HG03108 (cell line): ENCODE data around the gene SDK2.
A peak's percentile ranks its signal among the peaks of the same experiment; 100 is the strongest.
"Not testable (repeated sequence)": the region's sequence is repeated elsewhere in the genome, so short reads cannot be mapped to it uniquely, and the experiment has no call there.

ENCODE experiments used
- ATAC-seq: cut with Tn5 transposase; IDR thresholded peaks from one replicate; pipeline ENCODE4 v1.9.1; 2021; ENCODE audit warnings: moderate library complexity; ENCODE audit not compliant: unreplicated experiment

Gene SDK2

DNA sequence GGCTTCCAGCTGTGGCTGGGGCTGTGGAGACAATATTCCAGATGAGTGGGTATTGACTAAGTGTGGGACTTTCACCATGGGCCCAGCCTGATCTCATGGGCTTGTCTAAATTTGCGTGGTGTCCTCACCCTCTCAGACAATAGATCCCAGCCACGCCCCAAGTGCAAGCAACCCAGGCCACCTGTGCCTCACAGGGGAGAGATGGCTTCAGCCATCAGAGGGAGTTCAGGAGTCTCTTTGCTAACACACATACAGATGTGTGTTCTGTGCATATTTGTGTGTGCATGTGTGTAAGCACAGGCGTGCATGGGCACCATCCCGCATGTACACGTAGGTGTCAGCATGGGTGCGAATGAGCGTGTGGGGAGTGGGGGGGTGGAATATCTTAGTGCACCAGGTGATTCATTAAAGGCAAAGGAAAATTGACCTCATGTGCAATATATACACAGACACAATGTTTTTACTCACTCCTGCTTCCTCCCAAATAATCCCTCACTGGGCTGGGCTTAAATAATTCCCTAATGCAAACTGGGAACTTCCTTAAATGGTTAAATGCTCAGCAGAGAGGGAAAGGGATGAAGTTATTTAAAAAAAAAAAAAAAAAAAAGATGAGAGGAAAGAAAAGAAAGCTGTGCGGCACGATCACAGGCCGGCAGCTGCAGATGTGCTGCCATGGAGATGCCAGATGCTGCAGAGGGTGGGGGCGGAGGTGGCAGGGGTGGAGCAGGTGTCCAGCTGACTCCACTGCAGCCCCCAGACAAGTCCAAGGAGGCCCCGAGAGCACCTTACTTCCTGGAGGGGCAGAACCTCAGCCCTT lies 308.4 kb downstream of the SDK2 start:
- ATAC-seq: no peak

DNA sequence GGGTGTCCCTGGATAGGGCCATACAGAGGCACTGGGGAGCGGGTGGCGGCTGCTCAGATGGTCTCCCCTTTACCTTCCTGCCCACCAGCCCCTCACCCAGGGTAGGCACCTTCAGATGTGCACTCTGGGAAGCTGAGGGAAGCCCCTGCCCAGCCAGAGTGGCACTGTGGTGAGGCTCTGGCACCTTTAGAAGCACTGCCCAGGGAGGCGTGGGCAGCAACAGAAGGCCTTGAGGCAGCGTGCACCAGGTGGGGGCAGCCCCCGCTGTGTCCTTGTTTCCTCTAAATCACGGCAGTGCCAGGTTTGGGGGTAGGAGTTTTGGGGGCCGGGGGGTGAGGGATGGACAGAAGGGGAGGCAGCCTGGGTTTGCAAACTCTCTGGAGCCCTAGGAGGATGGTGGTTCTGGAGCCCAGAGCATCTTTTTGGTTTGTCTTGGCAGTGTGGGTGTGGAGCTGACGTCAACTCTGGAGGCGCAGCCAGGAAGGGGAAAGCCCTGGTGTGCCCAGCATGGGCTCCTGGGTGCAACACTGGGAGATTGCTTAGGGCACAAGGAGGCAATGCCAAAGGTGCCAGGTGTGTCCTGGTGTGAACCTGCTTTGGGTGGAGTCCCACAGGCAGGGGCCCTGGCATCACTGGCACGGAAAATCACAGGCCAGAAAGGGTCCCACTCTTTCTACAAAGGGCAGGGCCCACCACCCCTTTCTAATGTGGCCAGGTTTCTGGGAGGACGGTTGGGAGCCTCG lies 309.3 kb downstream of the SDK2 start:
- no peak for ATAC-seq

DNA sequence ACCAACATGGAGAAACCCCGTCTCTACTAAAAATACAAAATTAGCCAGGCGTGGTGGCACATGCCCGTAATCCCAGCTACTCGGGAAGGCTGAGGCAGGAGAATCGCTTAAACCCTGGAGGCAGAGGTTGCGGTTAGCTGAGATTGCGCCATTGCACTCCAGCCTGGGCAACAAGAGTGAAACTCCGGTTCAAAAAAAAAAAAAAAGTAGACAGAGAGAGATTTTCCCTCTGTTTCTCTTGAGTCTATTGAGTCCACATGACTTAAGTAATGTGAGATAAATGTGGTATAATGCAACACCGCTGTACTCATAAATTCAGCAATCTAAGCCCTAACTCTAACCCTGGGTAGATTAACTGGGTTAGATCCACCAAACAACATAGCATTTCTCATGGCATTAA lies 310.8 kb downstream of the SDK2 start:
- not testable (repeated sequence) for ATAC-seq

DNA sequence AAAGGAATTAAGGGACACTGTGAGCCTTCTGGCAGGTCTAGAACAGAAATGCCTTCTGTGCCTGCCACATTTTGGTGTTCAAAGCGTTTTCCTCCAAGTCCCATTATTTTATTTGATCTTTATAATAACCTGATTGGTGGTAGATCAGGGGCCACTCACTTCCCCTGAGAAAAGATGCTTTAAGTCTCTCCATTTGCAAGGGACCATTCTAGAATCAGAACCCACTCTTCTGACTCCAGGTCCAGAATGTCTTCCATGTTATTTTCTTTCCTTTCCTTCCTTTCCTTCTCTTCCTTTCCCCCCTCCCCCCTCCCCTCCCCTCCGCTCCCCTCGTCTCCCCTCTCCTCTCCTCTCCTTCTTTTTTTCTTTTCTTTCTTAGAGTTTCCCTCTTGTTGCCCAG lies 313.2 kb downstream of the SDK2 start:
- ATAC-seq: no peak

DNA sequence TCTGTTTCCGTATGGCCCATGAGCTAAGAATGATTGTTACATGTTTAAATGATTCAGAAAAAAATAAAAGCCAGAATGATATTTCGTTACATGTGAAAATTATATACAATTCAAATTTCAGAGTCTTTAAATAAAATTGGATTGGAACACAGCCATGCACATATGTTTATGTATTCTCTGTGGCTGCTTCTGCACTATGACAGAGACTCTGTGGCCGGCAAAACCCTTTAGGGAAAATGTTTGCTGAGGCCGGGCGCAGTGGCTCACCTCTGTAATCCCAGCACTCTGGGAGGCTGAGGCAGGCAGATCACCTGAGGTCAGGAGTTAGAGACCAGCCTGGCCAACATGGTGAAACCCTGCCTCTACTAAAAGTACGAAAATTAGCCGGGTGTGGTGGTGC lies 316.6 kb downstream of the SDK2 start:
- ATAC-seq: no peak

DNA sequence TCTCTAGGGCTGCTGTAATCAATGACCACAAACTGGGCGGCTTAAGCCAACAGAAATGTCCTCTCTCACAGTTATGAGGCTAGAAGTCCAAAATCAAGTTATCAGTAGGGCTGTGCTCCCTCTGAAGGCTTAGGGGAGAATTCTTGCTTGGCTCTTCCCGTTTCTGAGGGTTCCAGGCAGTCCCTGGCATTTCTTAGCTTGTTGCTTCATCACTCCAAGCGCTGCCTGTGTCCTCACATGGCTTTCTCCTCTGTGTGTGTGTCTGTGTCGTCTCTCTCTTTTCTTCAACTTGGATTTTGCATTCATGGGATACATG lies 318.8 kb downstream of the SDK2 start:
- no peak for ATAC-seq

DNA sequence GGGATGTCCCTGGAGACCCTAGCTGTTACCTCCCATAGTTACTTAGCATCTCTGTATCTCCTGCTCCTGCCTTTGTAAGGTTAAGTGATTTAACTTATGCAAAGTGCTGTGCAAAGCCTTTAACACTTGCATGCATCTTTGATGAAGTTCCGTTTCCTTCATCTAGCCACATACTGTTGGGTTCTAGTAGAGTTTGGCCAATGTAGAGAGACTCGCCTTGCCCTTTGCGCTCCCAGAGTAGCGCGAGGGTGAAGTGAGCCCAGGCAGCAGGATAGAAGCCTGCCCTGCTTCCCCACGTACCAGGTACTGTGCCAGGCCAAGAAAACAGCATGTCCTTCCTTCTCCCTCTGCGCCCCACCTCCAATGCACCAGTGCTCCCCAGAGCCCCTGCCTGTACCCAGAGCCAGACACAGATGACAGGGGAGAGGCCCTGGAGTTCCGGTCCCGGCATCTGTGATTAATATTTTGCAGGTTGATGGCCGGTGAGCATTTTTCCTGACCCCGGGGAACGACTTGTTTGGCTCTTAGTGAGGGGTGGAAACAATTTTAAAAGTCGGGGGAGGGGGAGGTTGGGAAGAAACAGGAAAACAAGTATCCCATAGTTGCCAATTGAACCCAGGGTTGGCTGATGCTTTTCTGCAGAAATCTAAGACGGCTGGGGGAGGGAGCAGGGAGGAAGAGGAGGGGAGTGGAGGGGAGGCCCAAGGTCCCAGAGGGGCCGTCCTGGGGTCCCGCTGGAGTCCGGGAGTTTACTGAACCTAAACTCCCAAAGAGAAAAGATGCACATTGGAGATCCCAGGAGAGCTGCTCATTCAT lies 319.3 kb downstream of the SDK2 start:
- ATAC-seq: no peak

DNA sequence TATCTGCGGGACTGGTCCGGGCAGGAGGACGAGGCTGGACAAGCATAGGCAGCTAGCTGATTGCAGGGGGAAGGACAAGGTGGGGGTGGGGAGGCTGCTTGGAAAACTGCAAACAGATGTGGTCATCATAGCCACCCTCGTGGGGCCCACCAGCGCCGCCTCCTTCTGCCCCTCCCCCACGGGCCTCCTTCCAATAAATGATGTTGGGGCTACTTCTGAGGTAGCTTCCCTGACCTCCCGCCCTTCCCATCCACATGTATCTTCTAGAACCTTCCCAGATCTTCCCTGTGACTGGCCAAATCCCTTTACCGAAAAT lies 320.1 kb downstream of the SDK2 start:
- ATAC-seq: no peak

DNA sequence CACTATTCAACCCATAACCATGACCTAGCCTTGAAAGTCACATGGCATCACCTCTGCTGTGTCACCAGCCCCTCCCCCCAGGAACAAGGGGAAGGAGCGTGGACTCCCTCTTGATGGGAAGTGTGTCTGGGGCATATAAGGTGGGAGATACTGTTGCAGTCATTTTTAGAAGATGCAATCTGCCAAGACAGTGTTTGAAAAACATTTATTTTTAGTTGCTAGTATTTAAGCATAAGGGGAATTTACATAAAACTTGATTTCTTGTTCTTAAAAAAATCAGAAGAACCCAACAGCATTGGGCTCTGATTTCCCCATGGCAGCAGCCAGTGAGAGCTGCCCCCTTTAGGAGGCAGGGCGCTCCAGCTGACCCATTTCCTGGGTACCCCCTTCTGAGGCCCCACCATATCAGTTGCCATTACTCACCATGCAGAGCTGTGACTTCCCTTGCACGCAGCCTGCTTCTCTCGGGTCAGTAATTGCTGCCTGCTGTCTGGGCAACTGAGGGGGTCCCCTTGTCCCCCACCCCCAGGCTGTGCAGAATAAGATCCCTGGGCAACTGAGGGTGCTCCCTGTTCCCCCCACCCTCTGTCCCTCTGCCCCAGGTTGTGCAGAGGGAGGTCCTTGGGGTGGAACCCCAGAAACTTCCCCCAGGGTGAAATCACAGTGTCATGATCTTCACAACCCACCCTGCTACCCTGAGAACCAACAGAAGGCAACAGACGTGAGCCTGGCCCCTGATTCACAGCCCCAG lies 320.7 kb downstream of the SDK2 start:
- no peak for ATAC-seq

DNA sequence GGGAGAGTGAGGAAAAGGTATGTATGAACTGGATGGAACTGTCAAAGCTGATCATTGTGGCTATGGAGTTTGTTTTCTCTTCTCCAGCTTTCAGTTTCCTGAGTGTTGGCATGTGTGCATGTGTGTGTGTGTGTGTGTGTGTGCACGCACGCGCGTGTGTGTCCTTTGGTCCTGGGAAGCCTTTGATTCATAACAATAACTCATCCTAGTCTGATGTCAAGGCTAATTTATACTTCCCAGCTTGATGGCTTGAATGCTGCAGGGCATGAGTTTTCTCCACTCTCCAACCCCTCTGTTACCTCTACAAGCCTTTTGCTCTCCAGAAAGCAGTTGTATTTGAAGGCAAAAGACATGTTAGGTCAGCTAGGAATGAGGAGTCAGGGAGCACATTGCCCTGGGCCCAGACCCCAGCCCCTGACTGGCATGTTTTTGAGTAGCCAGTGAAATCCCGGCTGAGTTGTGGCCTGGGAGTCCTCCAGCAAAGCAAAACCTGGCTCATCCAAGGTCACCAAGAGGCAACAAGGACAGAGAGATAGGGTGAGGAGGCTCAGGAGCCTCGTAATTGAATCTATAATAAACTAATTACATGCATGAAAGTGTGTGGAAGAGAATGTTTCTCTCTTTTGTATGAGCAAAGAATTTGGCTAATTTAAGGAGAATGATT lies 323.5 kb downstream of the SDK2 start:
- no peak for ATAC-seq

DNA sequence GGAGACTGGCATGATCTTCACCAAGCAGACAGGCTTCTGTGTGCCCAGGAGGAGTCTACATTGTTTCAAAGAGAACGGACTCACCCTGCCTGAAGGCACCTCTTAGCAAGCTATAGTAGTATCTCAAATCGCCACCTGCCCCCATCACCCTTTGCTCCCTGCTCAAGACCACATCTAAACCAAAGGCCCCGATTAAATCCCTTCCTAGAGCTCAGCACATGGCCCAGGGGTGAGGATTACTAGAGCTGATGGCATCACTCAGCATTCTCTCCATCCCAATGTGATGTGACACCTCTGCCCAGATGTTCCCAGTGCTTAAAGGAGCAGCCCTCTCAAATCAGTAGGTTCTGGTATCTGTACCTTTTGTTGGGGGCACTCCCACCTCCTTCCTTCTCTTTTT lies 324.5 kb downstream of the SDK2 start:
- ATAC-seq: no peak

DNA sequence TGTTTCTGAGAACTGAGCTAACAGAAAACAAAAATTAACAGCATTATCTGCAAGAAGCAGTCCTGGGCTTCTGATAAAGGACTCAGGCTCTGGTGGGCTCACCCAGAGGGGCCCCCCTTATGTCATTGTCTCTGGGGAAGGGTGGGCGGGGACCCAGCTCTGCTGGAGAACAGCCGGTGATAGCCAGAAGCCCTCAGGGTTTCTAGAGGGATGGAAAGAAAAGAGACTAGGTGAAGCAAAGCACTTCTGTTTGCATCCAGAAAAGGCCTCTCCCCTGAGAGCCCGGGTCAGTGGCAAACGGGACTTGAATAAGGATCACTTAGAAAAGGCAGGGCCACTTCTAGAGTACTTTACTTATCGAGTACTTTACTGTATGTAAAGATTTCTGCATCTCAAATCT lies 325.4 kb downstream of the SDK2 start:
- no peak for ATAC-seq

DNA sequence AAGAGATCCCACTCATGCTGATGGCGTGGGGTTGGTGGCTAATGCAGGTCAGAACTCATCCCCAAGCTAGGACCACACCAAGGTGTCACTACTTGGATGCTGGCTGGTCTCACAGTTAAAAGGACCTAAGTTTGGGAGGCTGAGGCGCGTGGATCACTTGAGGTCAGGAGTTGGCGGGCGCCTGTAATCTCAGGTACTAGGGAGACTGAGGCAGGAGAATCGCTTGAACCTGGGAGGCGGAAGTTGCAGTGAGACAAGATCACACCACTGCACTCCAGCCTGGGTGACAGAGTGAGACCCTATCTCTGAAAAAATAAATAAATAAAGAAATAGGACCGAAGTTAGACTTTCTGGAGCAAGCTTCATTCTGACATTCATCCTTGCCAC lies 325.8 kb downstream of the SDK2 start:
- no peak for ATAC-seq

DNA sequence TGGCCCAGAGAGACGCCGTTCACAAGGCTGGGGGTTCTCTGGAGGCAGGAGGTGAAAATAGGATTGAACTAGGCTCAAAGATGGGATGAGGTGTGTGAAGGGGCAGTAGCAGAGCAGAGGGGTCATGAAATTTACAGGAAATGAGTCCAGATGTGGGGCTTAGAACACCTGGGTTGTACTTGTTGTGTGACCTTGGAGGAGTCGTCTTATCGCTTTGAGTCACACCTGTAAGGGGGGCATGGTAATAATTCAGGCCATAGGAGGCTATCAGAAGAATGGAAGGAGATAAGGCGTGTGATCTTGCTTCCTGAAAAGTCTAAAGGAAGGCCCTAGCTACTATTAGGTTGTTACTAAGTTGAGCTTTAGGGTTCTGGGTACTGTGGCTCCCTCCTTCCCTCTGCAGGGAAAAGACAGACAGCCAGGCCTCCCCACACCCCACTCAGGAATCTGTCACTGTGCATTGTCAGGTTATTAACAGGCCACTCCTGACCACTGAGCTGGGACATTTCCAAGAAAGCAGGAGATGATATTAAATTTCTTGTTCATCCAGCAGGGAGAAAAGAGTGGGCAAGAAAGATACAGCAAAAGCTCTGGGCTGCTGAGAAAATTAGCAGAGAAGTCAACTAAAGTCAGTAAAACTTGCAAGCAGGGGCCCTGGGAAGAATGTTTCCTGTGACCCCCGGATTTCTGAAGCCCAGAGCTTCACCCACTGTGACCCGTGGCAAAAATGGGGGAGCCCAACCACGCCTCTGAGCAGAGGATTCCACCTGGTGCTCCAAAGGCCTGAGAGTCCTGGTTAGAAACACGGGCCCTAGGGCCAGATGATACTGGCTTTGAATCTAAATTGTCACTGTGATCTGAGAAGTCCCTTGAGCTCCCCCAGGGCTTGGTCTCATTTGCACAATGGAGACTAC lies 326.5 kb downstream of the SDK2 start:
- no peak for ATAC-seq

DNA sequence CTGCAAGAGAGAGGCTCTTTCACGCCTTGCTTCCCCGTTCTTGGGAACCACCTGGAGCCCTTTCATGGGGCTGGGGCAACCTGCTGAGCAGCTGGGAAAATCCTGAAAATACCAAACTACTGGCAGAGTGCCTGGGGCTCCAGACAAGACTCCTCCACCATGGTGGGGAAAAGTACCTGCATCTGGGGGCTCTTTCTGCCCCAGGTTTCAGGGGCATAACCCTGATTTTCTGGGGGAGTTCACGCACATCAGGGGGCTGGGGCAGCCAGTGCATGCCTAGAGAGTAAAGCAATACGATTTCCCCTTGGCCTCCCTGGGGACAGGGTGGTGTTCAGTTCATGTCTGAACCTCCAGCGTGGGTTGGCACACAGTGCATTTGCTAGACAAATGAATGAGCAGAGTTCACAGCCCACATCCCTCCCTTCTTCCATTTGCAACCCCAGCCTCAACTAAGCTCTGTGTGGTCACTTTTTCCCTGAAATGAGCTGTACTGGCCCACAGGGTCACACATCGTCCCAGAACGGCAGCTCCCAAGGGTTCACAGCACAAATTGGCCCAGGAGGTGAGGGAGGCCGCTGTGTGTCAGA lies 327.2 kb downstream of the SDK2 start:
- ATAC-seq: peak; percentile 61

DNA sequence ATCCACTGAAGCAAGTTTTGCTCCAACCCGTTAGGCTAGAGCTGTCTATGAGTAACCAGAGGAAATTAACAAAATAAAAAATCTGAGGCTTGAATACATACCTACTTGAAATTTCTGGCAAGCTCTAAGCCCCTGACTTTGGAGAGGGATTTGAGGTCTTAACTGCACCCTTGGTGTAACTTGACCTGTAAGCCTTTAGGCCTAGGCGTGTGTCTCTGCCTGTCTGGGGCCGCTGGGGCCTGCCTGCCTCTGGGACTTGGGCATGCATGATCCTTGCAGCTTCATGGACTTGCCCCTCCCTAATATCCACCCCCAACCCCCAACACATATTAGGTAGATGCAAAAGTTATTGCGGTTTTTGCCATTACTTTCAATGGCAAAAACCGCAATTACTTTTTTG lies 328.8 kb downstream of the SDK2 start:
- ATAC-seq: no peak

DNA sequence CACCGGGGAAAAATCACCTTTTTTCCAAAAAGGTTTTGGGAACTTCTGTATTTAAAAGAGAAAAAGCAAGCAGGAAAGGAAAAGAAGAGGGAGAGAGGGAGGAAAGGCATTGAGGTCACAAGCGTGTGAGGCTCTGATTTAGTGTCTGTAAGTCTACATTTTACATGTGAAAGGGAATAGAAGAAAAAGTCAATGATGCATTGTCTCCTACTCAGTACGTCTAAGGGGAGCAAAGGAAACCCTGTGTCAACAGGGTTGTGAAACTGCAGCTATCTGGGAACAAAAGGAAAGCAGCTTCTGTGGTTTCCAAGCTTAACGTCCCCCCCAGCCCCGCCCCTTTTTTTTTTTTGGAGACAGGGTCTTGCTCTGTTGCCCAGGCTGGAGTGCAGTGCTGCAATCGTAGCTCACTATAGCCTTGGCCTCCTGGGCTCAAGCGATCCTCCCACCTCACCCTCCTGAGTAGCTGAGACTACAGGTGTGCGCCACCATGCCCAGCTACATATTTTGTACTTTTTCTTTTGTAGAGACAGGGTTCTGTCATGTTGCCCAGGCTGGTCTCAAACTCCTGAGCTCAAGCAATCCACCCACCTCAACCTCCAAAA lies 330.6 kb downstream of the SDK2 start:
- ATAC-seq: no peak

DNA sequence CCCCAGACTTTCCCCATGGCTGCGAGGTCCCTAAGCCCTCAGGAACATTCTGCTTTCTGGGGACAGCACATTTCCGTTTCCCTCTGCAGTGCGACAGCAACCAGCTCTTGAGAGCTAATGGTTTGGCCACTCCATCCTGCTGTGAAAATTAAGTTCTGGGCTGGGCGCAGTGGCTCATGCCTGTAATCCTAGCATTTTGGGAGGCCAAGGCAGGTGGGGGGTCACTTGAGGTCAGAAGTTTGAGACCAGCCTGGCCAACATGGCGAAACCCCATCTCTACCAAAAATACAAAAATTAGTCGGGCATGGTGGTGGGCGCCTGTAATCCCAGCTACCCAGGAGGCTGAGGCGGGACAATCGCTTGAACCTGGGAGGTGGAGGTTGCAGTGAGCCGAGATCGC lies 331.4 kb downstream of the SDK2 start:
- not testable (repeated sequence) for ATAC-seq
